ENCODE data around the gene LY9.

DNA sequence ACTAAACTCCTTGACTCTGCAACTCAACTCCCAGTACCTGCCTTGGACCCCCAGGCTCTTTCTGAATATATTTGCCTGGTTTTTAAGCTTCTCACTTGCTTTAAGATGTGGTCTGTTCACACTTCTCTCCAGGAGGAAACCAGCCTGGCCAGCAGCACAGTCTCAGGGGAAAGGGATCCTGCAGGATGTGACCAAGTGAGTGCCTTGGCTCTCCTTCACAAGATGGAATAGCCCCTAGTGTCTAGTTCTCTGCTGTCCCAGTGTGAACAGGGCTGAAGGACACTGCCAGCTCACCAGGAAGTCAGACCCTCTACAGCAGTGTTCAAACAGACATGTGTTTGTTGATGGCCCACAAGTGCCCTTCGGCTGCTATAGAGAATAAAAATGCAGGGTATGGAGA is 33.8 kb downstream of the LY9 start:
- TF ChIP-seq YY1 (IDR thresholded peaks at IDR 0.05; ENCODE audit: insufficient read depth, insufficient read length) (no peak), ZNF274 (IDR thresholded peaks at IDR 0.05; ENCODE audit: low read depth, low read length) (no peak)

Measured in NT2/D1 (cell line).